GM21360 (cell line): ENCODE measurements around the gene ACADM.
A peak's percentile ranks its signal among the peaks of the same experiment; 100 is the strongest.
"Not testable (repeated sequence)": the region's sequence is repeated elsewhere in the genome, so short reads cannot be mapped to it uniquely, and the experiment has no call there.

Experiments
- ATAC-seq: cut with Tn5 transposase; IDR thresholded peaks from one replicate; pipeline ENCODE4 v1.9.1; 2021; ENCODE audit warnings: mild to moderate bottlenecking, moderate library complexity; ENCODE audit not compliant: unreplicated experiment

The ACADM gene

DNA sequence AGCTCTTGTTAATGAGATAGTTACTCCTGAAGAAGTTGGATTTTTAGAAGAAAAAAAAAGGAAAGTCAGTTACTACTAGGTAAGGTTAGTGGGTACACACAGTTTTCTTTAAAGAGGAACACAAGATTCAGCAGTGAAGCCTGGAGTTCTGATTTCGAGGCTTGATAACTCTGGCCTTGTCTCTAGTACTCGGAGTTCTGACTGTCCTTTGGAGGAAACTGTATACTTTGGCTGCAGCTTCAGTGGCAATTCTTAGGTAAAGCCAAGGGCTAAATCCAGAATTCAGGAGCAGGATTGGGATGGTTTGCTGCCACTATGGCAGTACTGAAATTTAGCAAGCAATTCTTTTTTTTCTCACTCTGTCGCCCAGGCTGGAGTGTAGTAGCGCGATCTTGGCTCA lies 9.2 kb downstream of the ACADM start:
- no peak for ATAC-seq

DNA sequence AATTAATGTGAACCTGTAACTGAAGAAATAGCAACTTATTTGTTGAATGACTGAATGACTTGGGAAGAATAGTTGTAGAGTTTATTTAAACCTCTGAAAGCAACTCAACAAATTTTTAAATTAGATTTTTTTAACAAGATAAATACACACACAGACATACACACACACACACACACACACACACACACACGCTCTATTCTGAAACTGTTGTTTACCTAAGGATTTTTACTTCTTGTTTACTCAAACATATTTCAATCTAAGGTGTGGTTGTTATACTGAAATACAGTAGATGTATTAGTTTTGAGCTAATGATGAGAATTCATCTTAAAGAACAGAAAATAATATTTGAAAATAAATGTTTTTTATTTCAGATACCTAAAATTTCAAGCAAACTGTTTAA lies 11.5 kb downstream of the ACADM start:
- no peak for ATAC-seq

DNA sequence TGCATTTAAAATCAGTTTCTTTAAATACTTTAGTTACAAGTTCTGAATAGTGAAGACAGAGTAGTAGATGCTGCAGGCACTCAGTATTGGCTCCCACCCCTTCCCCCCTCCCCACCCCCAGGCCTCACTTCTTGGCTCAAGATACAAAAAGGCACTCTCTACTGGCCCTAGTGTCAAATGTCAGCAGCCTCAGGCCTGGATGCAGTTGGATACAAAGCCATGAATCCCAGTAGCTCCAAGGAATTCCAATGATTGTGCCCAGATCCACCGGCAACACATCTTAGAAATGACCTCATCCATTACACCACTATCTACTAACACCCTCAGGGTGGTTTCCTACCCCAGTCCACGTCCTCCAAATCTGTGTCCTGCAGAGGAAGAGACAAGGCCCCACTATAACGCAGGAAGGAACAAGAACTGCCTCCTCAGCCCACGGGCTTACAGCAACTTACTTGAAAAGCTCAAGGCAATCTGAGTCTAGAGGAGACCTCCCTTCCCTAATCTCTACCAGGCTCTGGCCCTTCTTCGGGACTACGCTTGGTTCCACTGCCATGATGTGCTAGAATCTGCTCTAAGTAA lies 17.6 kb downstream of the ACADM start:
- ATAC-seq, result no peak

DNA sequence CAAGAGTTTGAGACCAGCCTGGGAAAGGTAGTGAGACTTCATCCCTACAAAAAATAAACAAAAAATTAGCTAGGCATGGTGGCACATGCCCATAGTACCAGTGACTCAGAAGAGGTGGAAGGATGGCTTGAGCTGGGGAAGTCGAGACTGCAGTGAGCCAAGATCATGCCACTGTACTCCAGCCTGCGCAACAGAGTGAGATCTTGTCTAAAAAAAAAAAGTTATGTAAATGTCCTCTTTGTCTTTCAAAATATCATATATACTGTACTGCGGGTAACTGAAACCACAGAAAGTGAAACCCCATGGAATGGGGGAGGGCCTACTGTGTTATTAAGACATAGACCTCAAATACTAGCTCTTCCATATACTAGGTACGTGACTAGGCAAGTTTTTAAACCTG lies 20.8 kb downstream of the ACADM start:
- peak; percentile 88 for ATAC-seq

DNA sequence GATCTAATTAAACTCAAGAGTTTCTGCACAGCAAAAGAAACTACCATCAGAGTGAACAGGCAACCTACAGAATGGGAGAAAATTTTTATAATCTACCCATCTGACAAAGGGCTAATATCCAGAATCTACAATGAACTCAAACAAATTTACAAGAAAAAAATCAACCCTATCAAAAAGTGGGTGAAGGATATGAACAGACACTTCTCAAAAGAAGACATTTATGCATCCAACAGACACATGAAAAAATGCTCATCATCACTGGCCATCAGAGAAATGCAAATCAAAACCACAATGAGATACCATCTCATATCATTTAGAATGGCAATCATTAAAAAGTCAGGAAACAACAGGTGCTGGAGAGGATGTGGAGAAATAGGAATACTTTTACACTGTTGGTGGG lies 32.7 kb downstream of the ACADM start:
- ATAC-seq, result not testable (repeated sequence)

DNA sequence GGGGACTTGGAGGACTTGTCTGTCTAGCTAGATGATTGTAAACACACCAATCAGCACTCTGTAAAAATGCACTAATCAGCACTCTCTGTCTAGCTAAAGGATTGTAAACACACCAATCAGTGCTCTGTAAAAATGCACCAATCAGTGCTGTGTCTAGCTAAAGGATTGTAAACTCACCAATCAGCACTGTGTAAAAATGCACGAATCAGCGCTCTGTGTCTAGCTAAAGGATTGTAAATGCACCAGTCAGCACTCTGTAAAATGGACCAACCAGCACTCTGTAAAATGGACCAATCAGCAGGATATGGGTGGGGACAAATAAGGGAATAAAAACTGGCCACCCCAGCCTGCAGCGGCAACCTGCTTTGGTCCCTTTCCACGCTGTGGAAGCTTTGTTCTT lies 34.0 kb downstream of the ACADM start:
- not testable (repeated sequence) for ATAC-seq

DNA sequence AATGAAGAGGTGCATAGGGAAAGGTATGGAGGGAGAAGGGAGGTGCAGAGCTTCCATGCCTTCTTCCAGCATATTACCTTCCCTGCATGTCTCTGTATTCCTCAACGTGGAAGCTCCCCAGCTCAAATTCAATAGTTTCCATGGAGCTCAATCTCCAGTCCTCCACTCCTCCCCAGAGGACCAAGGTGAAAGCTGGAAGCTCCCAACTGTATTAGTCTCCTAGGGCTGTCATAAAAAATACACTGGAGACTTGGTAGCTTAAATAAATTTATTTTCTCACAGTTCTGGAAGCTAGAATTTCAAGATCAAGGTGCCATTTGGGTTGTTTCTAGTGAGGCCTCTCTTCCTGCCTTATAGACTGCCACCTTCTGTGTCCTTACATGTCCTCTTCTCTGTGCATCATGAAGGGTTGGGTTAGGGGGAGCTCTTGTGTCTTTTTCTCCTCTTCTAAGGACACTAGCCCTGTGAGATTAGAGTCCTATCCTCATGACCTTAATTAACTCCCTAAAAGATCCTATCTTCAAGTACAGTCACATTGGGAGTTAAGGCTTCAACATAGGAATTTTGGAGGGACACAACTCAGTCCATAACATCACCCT lies 39.6 kb downstream of the ACADM start:
- ATAC-seq, result no peak

DNA sequence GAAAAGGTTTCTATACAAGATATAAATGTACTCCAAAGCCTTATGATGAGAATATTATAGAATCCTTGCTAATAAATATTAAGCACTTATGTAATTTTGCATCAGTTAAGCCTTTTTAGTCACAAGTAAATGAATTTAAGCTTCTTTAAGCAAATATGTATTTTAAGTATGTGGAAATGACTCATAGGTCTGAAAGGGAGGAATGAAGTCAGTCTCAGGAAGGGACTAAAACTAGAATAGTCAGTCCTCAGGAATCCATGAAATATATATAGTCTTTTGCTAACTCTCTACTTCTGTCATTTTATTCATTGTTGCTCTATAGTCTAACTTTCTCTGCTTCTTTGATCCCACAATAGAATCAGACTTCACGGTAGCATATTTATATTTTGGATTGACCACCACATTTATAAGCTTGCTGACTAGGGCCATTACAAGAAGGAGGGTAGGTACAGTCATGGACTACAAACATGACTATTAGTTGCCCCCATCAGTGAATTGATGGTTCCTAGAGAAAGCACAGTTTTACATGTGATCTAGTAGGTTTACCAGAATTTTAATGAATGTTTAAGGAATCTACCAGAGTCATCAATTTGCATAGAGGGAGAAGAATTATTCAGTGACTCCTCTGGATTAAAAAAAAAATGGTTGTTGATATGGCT lies 41.3 kb downstream of the ACADM start:
- no peak for ATAC-seq

DNA sequence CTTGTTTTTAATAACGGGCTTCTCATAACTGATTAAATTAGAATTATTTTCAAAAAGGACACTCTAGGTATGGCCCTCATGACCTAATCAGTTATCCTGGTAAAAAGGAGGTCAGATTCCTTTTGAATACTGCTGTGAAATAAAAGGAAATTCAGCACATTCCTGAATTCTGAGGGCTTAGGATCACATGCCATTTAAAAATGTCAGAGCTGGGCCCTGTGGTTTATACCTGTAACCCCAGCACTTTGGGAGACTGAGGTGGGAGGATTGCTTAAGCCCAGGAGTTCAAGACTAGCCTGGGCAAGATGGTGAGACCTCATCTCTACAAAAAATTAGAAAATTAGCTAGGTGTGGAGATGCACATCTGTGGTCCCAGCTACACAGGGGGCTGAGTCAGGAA lies 43.5 kb downstream of the ACADM start:
- ATAC-seq, result no peak

DNA sequence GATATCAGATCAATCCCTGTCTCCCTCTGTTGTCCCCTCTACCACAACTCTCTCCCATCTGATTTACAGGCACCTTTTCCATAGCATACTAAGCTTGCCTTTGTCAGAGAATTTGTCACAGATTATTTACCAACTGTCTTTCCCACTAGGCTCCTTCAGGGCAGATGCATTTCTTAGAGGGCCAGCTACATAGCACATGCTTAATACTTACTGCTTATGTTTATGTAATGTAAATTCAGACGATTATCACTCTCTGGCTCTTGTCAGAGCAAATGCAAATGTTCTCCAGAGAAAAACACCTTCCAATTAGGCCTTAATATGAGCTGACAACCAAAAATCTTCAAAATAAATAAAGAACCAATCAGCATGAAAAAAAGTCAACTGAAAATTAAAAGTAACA lies 46.3 kb downstream of the ACADM start:
- ATAC-seq, result no peak

DNA sequence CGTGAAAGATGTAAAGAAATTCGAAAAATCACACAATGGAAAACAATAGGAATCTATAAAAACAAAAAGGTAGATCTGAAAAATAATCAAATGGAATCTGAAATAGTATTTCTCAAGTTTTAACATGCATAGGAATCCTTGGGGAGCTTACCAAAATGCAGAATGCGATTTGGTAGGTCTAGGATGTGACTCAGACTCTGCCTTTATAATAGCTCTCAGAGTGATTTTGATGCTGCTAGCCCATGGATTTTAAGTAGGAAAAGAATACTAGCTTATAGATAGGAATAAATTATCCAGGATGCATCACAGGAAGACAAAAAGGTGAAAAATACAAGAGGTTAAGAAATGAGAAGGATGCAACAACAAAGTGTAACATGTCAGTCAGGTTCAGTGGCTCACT lies 47.5 kb downstream of the ACADM start:
- no peak for ATAC-seq

DNA sequence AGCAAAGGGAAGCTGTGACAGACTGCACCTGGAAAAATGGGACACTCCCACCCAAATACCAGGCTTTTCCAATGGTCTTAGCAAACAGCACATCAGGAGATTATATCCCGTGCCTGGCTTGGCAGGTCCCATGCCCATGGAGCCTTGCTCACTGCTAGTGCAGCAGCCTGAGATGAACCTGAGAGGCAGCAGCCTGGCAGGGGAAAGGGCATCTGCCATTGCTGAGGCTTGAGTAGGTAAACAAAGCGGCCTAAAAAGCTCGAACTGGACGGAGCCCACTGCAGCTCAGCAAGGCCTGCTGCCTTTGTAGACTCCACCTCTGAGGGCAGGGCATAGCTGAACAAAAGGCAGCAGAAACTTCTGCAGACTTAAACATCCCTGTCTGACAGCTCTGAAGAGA lies 53.3 kb downstream of the ACADM start:
- not testable (repeated sequence) for ATAC-seq

DNA sequence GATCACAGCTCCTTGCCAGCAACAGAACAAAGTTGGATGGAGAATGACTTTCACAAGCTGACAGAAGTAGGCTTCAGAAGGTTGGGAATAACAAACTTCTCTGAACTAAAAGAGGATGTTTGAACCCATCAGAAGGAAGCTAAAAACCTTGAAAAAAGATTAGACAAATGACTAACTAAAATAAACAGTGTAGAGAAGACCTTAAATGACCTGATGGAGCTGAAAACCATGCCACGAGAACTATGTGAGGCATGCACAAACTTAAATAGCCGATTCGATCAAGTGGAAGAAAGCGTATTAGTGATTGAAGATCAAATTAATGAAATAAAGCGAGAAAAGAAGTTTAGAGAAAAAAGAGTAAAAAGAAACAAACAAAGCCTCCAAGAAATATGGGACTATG lies 54.2 kb downstream of the ACADM start:
- ATAC-seq, result not testable (repeated sequence)

DNA sequence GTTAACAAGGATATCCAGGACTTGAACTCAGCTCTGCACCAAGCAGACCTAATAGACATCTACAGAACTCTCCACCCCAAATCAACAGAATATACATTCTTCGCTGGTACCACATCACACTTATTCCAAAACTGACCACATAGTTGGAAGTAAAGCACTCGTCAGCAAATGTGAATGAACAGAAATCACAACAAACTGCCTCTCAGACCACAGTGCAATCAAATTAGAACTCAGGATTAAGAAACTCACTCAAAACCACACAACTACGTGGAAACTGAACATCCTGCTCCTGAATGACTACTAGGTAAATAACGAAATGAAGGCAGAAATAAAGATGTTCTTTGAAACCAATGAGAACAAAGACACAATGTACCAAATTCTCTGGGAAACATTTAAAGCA lies 55.7 kb downstream of the ACADM start:
- not testable (repeated sequence) for ATAC-seq

DNA sequence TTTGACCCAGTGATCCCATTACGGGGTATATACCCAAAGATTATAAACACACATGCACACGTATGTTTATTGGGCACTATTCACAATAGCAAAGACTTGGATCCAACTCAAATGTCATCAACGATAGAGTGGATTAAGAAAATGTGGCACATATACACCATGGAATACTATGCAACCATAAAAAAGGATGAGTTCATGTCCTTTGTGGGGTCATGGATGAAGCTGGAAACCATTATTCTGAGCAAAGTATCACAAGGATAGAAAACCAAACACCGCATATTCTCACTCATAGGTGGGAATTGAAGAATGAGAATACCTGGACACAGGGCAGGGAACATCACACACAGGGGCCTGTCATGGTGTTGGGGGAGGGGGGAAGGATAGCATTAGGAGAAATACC lies 59.4 kb downstream of the ACADM start:
- not testable (repeated sequence) for ATAC-seq

DNA sequence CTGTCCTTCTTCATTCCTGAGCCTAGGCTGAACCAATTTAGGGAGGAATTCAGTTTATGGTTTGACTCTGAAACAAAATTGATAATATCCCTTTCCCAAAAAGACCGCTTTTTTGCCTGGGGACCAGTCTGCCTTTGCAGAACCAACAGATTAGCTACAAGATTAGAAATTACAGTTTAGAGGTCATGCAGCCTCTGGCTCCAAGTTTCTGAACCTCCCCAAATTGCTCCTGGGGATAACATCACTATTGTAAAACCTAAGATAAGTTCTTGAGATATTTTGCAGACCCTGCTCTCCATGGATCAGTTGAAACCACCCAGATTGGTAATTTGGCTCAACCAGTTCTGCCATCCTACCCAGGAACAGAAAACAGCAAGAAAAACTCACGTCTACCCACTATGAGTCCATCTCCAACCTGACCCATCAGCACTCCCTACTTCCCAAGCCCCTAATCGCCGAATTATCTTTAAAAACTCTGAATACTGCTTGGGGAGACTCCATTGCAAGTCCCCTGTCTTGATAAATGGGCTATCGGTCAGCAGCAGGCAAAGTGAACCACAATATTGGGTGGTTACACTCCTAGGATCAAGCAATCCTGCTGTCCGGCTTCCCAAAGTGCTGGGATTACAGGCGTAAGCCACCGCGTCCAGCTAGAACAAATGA lies 60.9 kb downstream of the ACADM start:
- ATAC-seq, result peak; percentile 9

DNA sequence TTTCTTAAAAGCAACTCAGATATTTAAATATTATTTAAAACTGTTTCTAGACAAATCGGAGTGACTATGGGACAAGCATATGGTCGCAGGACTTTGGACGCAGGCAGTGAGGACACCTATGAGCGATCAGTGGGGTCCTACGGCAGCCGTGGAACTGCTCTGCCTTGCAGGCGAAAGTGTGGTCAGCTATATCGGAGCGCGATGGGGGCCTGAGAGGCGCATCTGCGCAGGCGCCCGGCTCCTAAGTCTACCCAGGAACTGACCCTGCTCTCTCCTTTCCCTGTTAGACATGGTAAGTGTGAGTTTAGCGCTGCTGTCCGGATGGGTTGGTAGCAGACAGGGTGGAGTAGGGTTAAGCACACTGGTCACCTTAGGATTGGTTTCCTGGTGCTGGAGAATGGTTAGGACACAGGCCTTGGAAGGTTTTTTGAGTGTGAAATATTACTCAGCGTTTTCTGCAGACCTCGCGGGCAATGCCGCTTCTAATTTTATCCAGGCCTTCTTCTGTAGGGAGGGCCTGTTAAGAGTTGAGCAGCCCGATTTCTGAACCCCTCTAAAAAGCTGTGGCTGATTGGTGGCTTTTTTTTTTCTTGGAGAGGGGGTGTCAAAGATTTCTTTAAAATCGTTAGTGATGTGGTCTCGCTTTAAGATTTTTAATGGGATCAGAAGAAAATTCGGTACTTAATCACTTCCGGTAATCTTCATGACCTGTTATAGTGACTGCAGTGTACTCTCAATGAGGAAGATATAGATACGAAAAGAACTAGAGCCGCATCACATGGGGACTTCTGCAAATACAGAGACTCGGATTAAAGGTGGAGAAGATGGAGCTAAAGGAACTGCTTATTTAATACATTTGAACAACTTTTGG lies 61.7 kb downstream of the ACADM start, which contains the start of gene RABGGTB:
Gene RABGGTB, plus strand, starts transcription at position 274 of the 871 bp plus-strand sequence. Its CDS starts 16 bp downstream, at position 290.
- peak; percentile 65 for ATAC-seq

DNA sequence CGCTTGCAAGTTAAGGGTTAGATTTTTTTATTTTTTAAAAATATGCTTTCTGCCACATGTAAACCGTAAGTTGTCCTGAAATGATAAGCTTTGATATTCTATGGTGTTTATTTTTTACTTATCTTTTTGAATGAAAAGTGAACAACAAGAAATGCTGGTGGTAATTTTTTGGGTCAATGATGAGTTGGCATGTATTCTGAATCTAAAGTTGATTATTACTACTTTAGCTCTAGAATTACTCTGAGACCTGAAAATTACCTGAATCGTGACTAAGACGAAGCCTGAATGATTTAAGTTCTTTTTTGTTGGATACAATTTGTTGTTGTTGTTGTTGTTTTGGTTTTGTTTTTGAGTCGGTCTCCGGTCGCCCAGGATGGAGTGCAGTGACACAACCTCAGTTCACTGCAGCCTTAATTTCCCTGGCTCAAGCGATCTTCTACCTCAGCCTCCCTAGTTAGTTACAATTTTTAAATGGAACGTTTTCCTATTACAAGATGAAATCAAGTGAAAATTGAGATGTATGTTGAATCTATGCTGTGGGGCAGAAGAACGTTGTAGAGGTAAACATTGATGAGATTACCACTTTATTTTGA lies 62.5 kb downstream of the ACADM start:
- ATAC-seq, result no peak

DNA sequence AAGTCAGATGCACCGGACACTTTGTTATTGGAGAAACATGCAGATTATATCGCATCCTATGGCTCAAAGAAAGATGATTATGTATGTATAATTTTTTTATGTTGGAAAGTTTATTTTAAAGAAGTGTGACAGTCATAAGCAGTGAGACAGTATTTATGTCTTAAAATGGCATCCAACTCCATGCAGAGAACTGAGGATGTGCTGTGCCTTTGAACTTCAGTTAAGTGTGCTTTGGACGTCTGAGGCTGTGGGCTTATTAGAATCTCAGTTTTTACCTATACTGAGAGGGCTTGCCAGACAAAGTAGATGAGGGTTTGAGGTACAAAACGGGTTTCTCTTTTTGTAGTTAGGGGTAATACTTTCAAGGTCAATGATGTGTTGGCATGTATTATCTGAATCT lies 63.0 kb downstream of the ACADM start:
- no peak for ATAC-seq

DNA sequence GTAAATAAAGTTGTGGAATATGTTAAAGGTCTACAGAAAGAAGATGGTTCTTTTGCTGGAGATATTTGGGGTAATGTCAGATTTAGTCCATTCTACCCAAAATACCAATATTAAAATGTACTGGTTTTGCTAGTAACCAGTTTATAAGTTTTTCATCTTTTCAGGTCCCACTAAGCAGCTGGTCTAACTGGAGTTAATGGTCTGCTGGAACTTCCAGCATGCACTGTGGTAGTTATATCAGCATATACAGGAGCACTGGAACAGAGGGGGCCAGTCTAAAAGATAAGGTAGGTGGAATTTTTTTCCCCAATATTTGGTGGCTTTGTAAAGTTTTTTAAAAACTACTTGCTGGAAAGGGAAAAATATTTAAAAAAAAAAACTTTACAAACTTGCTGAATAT lies 65.5 kb downstream of the ACADM start:
- no peak for ATAC-seq

DNA sequence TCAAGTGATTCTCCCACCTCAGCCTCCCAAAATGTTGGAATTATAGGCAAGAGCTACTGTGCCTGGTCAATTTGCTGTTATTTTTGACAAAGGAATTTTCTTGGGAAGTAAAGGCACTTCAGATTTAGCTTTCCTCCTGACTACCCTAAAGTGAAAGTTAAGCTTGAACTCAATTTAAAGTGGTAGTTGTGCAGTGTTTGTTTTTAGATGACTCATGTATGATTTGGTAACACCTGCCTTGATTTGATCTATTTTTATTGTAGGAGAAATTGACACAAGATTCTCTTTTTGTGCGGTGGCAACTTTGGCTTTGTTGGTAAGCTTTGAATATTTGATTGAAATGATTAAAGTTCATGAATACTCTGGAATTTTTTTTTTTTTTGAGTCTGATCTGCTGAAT lies 66.5 kb downstream of the ACADM start:
- no peak for ATAC-seq
